GM19351 (cell line): Measurements from ENCODE around the gene ARHGAP19.
"Not testable (repeated sequence)": the region's sequence is repeated elsewhere in the genome, so short reads cannot be mapped to it uniquely, and the experiment has no call there.

Source experiments
- ATAC-seq: cut with Tn5 transposase; IDR thresholded peaks from one replicate; pipeline ENCODE4 v1.9.1; 2021; ENCODE audit warnings: mild to moderate bottlenecking, moderate library complexity; ENCODE audit not compliant: unreplicated experiment

Gene ARHGAP19

DNA sequence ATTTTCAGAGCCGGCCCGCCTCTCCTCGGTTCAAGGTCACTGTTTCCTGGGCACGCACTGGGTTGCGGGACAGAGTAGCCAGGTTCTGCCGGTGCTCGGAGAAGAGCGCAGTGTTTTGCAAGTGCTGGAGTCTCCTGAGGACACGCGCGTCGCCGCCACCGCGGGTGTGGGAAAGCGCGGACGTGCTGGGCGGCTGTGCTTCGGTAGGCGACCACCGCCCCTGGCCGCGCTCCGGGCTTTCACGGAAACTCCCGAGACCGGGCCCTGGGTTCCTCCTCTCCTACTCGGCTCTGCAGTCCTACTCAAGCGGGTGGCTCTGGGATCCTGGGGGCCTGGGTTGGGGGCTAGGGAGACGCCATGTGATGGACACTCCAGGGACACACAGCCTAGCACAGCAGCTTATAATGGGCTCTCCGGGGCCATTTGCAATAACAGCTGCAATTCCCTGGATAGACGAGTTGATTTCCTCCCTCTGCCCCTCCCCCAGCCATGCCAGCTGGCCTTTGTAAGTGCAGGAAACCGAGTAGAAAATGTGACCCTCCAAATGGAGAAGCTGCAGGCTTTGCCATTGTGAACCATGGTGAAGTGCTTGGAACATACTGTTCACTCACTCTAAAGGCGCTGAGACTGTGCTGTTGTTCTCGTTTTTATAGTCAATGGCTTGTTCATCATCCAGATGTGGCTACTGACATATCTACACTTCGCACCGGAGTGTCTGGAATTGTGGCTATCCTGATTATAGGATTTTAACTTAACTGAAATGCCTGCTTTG lies 28.8 kb upstream of the ARHGAP19 start:
- no peak for ATAC-seq

DNA sequence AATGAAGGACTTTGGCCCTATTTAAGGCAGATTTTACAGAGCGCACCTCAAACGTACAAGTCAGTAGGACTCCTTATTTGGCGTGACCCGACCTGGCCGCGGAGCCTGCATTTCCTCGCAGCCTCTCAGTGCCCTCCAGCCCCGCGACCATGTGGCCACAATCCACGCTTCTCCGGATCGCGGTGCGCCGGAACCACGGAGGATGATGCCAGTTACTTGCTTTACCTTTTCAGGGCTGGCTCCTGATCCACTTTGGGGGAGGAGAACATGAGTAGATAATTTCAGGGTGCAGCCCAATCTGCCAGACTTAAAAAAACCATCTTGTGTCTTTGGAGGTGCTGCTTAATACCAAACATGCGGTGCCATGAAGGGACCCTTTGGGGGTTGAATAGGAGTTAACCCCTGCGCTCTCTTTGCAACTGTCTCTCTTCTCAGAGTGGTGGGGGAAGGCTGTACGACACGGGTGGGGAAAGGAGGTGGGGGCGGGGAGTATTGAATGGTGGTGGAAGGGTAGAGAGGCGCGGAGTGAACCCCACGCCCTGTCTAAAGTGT lies 28.1 kb upstream of the ARHGAP19 start:
- no peak for ATAC-seq

GRCh38 chr10:97319671-97320479 lies 27.4 kb upstream of the ARHGAP19 start:
- ATAC-seq, result peak; percentile 46

- ATAC-seq, result peak; percentile 78
These were observed 26.6 kb upstream of the ARHGAP19 start, which contains the start of gene FRAT1 for GRCh38 chr10:97318772-97319651. TSS of gene FRAT1 (plus strand) at chr10:97319271. CDS start at chr10:97319454, 183 bp downstream.

- no peak for ATAC-seq
These were observed 22.2 kb upstream of the ARHGAP19 start for GRCh38 chr10:97314671-97315070.

DNA sequence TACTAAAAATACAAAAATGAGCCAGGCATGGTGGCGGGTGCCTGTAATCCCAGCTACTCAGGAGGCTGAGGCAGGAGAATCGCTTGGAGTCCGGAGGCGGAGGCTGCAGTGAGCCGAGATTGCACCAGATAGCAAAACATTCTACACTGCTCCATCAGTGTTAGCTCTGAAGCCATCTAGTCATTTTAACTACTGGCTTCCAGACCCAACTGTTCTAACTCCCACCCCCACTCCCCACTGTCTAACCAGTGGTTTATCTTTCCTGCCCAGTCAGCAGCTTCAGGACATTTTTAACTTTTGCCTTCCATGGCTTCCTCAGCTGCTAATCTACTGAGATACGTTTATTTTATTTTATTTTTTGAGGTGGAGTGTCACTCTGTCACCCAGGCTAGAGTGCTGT lies 20.5 kb upstream of the ARHGAP19 start:
- ATAC-seq, result no peak

GRCh38 chr10:97311111-97311626 lies 18.7 kb upstream of the ARHGAP19 start:
- no peak for ATAC-seq

- no peak for ATAC-seq
These were observed 15.7 kb upstream of the ARHGAP19 start for GRCh38 chr10:97307866-97308780.

GRCh38 chr10:97307441-97307840 lies 15.0 kb upstream of the ARHGAP19 start:
- no peak for ATAC-seq

DNA sequence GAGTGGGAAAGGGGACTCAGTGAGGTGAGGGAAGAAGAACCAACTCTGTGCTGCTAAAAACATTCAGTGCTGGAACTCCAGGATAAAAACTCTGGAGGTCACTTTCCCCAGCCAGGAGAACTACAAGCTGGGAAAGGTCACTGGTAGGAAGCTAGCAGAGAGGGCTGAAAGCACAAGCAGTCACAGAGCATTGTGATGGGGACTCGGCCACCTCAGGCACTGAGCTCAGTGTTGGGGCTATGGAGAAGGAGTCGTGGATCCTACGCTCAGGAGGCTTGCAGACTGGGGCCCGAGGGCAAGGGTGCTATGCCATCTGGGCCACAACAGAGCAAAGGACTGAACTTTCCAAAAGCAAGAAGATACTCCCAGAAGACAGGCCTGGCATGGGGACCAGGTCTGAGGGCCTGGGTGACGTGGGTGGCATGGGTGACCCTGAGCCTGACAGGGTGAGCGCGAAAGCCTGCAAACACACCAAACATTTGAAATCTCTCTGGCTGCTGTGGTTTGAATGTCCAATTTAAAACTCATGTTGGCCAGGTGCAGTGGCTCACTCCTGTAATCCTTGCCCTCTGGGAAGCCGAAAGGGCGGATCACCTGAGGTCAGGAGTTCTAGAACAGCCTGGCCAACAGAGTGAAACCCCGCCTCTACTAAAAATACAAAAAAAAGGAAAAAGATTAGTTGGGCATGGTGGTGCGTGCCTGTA lies 9.8 kb upstream of the ARHGAP19 start:
- no peak for ATAC-seq

DNA sequence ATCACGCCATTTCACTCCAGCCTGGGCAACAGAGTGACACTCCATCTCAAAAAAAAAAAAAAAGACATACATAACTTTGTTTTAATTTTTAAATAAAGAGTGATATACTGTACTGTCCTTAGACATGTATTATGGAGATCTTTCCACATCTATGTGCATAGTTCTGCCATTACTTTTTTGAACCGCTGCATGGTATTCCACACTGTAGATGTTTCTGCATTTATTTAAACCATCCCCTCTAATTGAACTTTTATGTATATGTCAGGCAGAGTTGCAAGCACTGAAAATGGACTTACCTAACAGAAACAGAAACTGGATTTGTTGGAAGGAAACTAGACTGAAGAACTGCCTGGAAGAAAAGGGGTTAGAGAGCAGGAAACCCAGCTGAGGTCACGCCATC lies 8.5 kb upstream of the ARHGAP19 start:
- ATAC-seq, result no peak

DNA sequence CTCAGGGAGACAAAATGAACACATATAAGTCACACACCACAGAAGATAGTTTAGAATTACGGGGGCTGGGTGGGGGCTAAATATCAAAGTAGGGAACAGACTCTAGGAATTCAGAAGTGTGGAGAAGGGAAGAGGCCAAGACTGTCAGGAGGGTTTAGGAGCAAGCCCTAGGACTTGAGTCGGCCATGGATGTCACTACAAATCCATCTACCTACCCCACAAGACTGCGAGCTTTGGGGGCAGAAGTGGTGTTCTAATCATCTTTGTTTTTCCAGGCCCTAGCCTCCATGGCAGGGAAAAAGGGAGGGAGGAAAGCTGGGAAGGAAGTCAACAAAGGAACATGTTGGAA lies 5.8 kb upstream of the ARHGAP19 start:
- no peak for ATAC-seq

DNA sequence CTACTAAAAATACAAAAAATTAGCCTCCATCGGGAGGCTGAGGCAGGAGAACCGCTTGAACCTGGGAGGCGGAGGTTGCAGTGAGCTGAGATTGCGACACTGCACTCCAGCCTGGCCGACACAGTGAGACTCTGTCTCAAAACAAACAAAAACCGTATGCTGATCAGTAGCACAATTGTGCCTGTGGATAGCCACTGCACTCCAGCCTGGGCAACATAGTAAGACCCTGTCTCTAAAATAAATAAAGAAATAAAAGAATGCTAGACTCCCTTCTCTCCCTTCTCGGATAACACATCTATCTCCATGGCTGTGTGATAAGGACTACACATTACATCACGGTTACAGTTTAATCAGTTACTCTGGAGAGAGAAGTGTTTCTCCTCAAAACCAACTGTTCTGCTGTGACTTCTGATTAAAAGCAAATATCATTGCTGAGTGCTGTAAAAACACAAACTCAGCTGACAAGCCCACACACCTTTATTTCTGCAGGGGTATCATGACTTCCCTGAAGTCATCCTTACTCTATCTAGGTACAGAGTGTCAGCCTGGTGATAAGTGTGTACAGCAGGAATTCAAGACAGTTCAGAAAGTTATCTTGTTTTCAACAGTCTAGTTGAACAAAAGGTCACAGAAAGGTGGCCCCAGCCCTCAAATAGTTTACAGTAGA lies 5.3 kb upstream of the ARHGAP19 start:
- ATAC-seq, result no peak

GRCh38 chr10:97292862-97293198 lies 393 bp upstream of the ARHGAP19 start:
- ATAC-seq, result no peak

DNA sequence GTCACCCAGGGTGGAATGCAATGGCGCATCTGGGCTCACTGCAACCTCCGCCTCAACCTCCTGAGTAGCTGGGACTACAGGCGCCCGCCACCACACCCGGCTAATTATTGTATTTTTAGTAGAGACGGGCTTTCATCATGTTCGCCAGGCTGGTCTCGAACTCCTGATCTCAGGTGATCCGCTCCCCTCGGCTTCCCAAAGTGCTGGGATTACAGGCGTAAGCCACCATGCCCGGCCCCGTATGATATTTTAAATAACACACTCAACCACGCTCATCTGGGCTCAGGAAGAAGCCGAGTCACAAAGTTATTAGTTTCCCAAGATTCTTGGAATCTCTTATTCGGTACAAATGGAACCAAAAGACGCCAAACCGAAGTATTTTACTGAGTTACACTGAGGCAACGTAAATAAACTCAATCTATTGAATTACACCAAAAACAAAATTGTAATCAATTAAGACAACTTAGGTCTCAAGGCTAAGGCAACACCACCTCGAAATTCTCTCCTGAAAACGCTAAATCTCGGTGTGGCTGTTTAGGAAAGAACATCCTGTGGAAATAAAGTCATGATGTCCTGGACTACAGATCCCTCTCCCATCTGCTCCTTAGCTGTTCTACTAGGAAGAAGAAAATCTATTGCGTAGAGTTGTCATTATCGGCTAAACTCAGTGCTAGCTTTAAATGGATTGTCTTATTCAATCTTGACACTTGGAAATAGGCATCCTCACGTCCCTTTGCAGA lies 910 bp downstream of the ARHGAP19 start:
- no peak for ATAC-seq

DNA sequence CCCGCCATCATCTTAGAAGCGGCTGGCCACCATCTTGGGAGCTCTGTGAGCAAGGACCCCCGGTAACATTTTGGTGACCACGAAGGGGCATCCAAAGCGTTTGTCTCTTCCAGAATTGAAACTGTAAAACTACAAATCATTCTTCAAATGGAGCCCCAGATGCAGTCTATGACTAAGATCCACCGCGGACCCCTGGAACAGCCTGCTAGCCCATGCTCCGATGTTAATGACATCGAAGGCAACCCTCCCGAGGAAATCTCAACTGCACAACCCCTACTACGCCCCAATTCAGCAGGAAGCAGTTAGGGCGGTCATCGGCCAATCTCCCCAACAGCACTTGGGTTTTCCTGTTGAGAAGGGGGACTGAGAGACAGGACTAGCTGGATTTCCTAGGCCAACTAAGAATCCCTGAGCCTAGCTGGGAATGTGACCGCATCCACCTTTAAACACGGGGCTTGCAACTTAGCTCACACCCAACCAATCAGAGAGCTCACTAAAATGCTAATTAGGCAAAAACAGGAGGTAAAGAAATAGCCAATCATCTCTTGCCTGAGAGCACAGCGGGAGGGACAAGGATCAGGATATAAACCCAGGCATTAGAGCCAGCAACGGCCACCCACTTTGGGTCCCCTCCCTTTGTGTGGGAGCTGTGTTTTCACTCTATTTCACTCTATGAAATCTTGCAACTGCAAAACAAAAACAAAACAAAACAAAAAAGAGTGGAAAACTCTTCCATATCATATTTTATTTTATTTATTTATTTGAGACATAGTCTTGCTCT lies 1.7 kb downstream of the ARHGAP19 start:
- ATAC-seq, result not testable (repeated sequence)

DNA sequence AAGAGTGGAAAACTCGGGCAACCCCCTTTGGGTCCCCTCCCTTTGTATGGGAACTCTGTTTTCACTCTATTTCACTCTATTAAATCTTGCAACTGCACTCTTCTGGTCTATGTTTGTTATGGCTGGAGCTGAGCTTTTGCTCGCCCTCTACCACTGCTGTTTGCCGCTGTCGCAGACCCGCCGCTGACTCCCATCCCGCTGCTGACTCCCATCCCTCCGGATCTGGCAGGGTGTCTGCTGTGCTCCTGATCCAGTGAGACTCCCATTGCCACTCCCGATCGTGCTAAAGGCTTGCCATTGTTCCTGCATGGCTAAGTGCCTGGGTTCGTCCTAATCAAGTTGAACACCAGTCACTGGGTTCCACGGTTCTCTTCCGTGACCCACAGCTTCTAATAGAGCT lies 2.4 kb downstream of the ARHGAP19 start:
- not testable (repeated sequence) for ATAC-seq
